Activated CD8-positive, alpha-beta memory T cell treated with anti-CD3 and anti-CD28 coated beads for 1 hour (primary cell): ENCODE data around the gene AMIGO1.
"Not testable (repeated sequence)": the region's sequence is repeated elsewhere in the genome, so short reads cannot be mapped to it uniquely, and the experiment has no call there.

Experiments
- DNase-seq, 2 donors: peaks; one replicate each; pipeline ENCODE4 v3.0.0-alpha.2; 2020; ENCODE audit warnings: low read depth in 1 of 2; ENCODE audit errors: extremely low read depth in 1 of 2

Gene AMIGO1

DNA sequence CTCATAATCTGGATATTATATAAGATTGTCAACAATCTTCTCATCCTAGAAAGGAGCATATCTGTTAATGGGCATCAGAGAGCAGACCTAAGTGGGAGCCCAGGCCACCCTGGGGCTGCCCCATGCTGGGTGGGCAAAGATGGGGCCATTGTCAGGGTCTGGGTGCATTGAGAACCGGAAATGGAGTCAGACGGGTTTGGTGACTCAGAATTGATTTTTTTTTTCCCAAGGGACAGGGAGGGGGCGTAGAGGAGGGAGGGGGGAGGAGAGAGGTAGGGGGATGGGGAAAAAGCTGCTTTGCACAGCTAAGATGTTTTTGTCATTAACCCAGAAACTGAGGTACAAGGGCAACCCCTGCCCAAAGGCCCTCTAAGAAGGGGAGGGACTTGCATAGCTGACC lies 24.5 kb downstream of the AMIGO1 start:
- no peak for DNase-seq

GRCh38 chr1:109484519-109484975 lies 25.0 kb downstream of the AMIGO1 start:
- no peak for DNase-seq

- peak; percentile 82 to 85 for DNase-seq
Observed at GRCh38 chr1:109483672-109484518, 25.6 kb downstream of the AMIGO1 start, which contains the start of gene ATXN7L2. Gene ATXN7L2 (plus strand): TSS chr1:109483905. CDS start chr1:109483954, 49 bp downstream.

DNA sequence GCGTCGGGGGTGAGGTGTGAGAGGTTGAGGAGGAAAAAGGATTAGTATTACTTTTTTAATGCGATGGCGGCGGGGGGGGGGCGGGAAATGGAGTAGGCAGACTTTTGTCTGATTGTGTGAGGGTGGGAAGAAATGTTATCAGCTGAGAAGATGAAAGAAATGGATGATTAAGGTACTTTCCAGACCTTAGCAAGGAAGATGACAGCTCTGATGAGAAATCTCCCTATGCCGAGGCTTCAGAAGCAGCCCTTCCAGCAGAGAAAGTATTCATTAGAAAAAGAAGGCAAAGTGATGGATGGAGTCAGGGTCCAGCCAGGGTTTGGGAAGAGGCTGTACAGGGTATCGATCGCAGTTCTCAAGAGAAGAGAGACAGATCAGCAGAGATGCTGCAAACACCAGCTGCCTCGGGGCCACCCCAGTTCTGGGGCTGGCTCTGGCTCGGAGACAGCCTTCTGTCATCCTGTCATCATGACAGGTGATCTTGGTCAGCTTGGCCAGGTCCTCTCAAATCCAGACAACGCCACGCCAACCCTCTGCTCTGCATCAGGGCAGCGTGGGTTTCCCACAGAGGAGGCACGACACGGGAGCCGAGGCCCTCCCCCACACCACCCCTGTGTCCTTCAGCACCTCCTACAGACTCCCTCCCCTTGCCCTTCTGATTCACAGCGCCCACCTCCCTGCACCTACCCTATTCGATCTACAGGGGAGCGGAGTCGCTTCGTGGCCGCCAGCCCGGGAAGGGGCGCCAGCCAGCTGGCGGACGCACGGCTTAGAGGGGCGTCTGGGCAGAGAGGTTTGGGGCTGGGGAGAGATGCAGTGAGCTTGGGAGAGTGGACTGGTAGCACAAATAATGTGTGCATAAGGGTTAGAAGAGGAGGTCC lies 26.5 kb downstream of the AMIGO1 start:
- no peak for DNase-seq

GRCh38 chr1:109482242-109482641 lies 27.3 kb downstream of the AMIGO1 start:
- no peak for DNase-seq

GRCh38 chr1:109481646-109482045 lies 27.9 kb downstream of the AMIGO1 start:
- DNase-seq: no peak

DNA sequence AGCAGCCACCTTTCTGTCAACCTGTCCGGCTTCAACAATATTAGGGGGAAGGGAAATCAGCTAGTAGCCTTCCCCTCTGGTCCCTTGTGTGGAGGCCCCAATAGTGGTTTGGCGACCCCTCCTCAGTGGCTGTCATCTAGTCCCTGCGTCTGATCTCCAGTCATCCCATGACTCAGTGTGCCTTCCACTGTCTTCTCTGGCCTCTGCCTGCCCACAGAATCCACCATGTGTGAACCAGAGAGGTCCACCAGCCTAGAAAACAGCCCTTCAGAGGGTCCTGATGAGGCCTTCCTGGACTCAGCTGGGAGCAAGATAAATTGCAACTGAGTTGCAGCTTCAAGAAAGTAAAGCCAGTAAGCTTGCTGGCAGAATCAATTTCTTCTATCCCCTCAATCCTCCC lies 29.6 kb downstream of the AMIGO1 start:
- DNase-seq: no peak

DNA sequence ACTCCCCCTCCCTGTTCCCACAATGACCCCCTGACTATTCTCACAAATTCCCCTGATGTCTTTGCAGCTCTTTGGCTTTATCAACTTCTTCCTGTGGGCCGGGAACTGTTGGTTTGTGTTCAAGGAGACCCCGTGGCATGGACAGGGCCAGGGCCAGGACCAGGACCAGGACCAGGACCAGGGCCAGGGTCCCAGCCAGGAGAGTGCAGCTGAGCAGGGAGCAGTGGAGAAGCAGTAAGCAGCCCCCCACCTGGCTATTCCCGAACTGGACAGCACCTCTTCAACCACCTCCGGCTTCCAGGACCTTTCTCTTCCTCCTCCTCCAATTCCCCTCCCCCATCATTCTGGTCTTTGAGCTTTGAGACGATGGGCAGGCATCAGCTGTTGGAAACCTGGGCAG lies 30.2 kb downstream of the AMIGO1 start:
- DNase-seq: no peak

GRCh38 chr1:109478806-109479205 lies 30.7 kb downstream of the AMIGO1 start:
- no peak for DNase-seq

GRCh38 chr1:109477821-109478220 lies 31.7 kb downstream of the AMIGO1 start:
- DNase-seq: no peak

DNA sequence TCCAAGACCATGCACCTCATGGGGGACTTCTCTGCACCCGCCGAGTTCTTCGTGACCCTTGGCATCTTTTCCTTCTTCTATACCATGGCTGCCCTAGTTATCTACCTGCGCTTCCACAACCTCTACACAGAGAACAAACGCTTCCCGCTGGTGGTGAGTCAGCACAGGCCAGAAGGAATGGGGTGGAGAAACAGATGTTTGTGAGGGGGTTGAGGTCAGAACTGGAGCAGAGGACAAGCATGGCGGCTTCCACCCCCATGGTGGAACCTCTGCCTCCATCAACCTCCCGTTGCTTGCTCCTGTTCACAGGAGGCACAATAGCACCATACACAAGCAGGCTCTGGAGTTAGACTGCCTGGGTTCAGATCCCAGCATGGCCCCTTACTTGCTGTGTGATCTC lies 32.7 kb downstream of the AMIGO1 start:
- no peak for DNase-seq

- no peak for DNase-seq
Observed at GRCh38 chr1:109475261-109475660, 34.3 kb downstream of the AMIGO1 start.

GRCh38 chr1:109474697-109475096 lies 34.8 kb downstream of the AMIGO1 start:
- DNase-seq: no peak

DNA sequence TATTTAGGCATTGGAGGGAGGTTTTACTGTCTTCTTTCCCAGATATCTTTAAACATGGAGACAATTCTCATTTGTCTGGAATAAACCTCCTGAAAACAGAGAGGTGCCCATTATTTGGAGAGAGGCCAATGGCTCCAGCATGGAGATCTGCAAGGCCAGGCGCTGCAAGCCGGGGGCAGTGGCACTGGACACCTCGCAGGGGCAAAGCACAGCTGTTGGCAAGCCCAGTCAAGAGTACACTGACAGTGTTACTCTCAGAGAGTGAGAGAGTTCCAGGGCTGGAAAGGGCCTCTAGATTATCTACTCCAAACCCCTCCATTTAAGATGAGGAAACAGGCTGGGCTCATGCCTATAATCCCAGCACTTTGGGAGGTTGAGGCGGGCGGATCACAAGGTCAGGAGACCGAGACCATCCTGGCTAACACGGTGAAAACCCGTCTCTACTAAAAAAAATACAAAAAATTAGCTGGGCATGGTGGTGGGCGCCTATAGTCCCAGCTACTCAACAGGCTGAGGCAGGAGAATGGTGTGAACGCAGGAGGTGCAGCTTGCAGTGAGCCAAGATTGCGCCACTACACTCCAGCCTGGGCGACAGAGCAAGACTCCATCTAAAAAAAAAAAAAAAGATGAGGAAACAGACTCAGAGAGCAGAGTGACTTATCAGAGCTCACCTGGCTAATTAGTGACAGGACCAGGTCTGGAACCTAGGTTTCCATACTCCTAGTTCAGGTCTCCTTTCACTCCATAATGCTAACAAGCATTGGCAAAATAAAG lies 36.1 kb downstream of the AMIGO1 start:
- DNase-seq: not testable (repeated sequence)

DNA sequence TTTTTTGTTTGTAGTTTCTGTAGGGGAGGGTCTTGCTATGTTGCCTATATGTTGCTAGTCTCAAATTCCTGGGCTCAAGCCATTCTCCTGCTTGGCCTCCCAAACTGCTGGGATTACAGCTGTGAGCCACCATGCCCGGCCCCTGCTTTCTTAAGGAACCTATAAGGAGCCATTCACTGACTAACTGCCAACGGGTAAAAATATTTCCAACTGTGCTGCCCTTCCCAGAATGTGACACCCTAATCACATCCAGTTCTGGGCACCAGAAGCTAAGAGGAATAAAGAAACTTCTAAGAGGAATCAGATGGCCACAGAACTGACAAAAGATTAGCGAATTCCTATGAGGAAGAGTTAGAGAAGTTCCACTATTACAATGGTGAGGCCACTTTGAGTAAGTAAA lies 36.7 kb downstream of the AMIGO1 start:
- no peak for DNase-seq

- DNase-seq: no peak
Observed at GRCh38 chr1:109470245-109470644, 39.3 kb downstream of the AMIGO1 start.

- no peak for DNase-seq
Observed at GRCh38 chr1:109468903-109469302, 40.6 kb downstream of the AMIGO1 start.

- no peak for DNase-seq
Observed at GRCh38 chr1:109468061-109468460, 41.5 kb downstream of the AMIGO1 start.

GRCh38 chr1:109467301-109467777 lies 42.2 kb downstream of the AMIGO1 start:
- no peak for DNase-seq

DNA sequence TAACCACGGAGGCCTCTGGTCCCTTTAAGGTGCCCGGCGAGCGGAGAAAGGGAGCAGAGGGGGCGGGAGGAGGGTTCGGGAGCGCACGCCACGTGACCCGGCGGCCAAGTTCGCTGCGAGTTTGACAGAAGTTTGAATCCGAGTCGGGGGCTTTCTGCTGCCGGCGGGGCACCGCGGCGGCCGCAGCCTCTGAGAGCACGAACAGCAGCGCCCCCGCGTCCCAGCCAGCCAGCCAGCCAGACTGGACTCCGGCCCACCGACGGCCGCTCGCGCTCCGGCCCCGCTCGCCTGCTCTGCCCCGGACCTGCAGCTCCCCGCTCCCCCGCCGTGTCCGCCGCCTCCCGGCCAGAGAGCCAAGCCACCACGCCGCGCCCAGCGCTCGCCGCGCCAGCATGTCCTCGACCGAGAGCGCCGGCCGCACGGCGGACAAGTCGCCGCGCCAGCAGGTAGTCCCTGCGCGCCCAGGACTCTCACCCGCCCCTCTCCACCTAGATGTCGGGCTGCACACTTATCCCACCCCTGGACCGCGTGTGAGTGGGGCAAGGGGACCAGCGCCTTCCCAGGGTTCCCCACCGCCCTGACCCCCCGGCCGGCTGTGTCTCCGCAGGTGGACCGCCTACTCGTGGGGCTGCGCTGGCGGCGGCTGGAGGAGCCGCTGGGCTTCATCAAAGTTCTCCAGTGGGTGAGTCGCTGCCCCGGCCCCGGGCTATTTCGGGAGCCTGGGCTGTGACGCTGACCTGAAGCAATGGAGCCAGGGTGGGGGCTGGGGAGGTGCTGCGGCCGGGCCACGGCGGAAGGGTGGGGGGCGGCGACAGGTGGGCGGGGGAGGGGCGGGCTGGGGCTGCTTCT lies 42.9 kb downstream of the AMIGO1 start, which contains the start of gene SYPL2:
TSS of gene SYPL2 (plus strand) at position 95 of the 849 bp plus-strand sequence. CDS start at position 393, 298 bp downstream.
- no peak for DNase-seq
